ENCODE measurements around the gene VTA1. TPM values are rescaled to one million over a fixed set of nuclear protein-coding genes. Genes with fewer than 3 reads are reported as not detected.

Gene VTA1
- polyA plus RNA-seq, 3 donors = 15.9 to 97.3 (median 74.8) TPM

DNA sequence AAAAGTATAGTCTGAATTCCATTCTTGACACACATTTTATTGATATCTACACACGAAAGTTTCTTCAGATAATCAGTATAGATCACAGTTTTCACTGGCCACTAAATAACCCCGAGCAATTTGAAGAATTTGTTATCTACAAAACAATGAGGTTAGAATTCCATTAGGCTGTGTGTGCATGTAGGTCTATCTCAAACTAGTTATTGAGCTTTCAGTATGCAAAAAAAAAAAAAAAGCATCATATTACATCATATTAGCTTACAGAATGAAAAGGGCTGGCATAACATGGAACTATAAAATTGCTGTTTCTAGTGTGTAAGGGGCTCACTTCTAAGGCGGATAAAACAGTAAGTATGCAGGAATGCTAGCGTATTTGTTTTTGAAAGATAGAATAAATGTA lies 95.2 kb downstream of the VTA1 start:
- DNase-seq = no peak
- H3K27me3 Mint-ChIP-seq (ENCODE audit: low read depth in 3 of 3) = no peaks in the 10 kb centered on the region
- H3K4me3 ChIP-seq (replicated peaks in 1 of 3; ENCODE audit: low read depth in 2 of 3, low read length in 3 of 3) = no peak overlapping the region
- no peak overlapping the region for H3K27ac ChIP-seq (ENCODE audit: low read depth in 1 of 2, low read length in 2 of 2)
- no peaks in the 10 kb centered on the region for H4K20me1 ChIP-seq (ENCODE audit: insufficient read depth, low read length)
- TF ChIP-seq, protein P1, sequence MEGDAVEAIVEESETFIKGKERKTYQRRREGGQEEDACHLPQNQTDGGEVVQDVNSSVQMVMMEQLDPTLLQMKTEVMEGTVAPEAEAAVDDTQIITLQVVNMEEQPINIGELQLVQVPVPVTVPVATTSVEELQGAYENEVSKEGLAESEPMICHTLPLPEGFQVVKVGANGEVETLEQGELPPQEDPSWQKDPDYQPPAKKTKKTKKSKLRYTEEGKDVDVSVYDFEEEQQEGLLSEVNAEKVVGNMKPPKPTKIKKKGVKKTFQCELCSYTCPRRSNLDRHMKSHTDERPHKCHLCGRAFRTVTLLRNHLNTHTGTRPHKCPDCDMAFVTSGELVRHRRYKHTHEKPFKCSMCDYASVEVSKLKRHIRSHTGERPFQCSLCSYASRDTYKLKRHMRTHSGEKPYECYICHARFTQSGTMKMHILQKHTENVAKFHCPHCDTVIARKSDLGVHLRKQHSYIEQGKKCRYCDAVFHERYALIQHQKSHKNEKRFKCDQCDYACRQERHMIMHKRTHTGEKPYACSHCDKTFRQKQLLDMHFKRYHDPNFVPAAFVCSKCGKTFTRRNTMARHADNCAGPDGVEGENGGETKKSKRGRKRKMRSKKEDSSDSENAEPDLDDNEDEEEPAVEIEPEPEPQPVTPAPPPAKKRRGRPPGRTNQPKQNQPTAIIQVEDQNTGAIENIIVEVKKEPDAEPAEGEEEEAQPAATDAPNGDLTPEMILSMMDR (IDR thresholded peaks at IDR 0.05) = no peak
- H3K9me3 Mint-ChIP-seq = peaks cover 0 to 2% (median 0%) of the 10 kb centered on the region in 7 donors
- H3K27me3 ChIP-seq (ENCODE audit: control insufficient read depth in 2 of 2, insufficient read depth in 2 of 2, low read length in 2 of 2) = no peaks in the 10 kb centered on the region
- 80% methylated on average over 1 of the region's 4 CpGs for whole genome bisulfite sequencing (ENCODE audit: insufficient coverage)
- H3K4me3 Mint-ChIP-seq = no peak overlapping the region
- no peaks in the 10 kb centered on the region for H3K9me3 ChIP-seq (replicated peaks in 1 of 2; ENCODE audit: control insufficient read depth in 1 of 2, insufficient read depth in 1 of 2, low read length in 2 of 2)
- H3K4me1 ChIP-seq (ENCODE audit: control insufficient read depth in 1 of 2, insufficient read depth in 2 of 2, low read length in 2 of 2) = peaks cover 0 to 10% of the 10 kb centered on the region in 2 donors
- no peaks in the 10 kb centered on the region for H3K36me3 Mint-ChIP-seq
- no peak overlapping the region for H3K9ac ChIP-seq (ENCODE audit: insufficient read depth, low read length, poor library complexity, severe bottlenecking)
- H3K79me2 ChIP-seq (ENCODE audit: insufficient read depth, low read length) = no peaks in the 10 kb centered on the region
- no peak overlapping the region for H3K27ac Mint-ChIP-seq
- no peak overlapping the region for H2AFZ ChIP-seq (ENCODE audit: insufficient read depth, low read depth, low read length, poor library complexity, severe bottlenecking)
- H3K36me3 ChIP-seq (replicated peaks in 1 of 2; ENCODE audit: control insufficient read depth in 1 of 2, insufficient read depth in 2 of 2, low read length in 2 of 2) = no peaks in the 10 kb centered on the region
- intact Hi-C loops (cut with micrococcal nuclease) = no loop called here
- H3K4me1 Mint-ChIP-seq = peaks cover 6% of the 10 kb centered on the region
- no peak overlapping the region for H3K4me2 ChIP-seq (replicated peaks; ENCODE audit: extremely low read depth, low read length, poor library complexity, severe bottlenecking)

- intact Hi-C loops (cut with micrococcal nuclease) = no loop called here
- H3K9me3 Mint-ChIP-seq = peaks cover 0 to 2% (median 0%) of the 10 kb centered on the region in 7 donors
Measured at GRCh38 chr6:142246960-142247359, 99.9 kb downstream of the VTA1 start.

More at GRCh38 chr6:142246960-142247359, 99.9 kb downstream of the VTA1 start:
- 90% methylated on average over 3 of the region's 6 CpGs for WGBS (ENCODE audit: insufficient coverage)
- no peaks in the 10 kb centered on the region for H4K20me1 ChIP-seq (ENCODE audit: insufficient read depth, low read length)
- no peaks in the 10 kb centered on the region for H3K36me3 ChIP-seq (replicated peaks in 1 of 2; ENCODE audit: control insufficient read depth in 1 of 2, insufficient read depth in 2 of 2, low read length in 2 of 2)
- no peaks in the 10 kb centered on the region for H3K9me3 ChIP-seq (replicated peaks in 1 of 2; ENCODE audit: control insufficient read depth in 1 of 2, insufficient read depth in 1 of 2, low read length in 2 of 2)
- no peak overlapping the region for H3K4me3 Mint-ChIP-seq
- no peaks in the 10 kb centered on the region for H3K27me3 ChIP-seq (ENCODE audit: control insufficient read depth in 2 of 2, insufficient read depth in 2 of 2, low read length in 2 of 2)
- no peaks in the 10 kb centered on the region for H3K36me3 Mint-ChIP-seq
- DNase-seq = no peak
- no peaks in the 10 kb centered on the region for H3K4me1 Mint-ChIP-seq
- H3K4me2 ChIP-seq (replicated peaks; ENCODE audit: extremely low read depth, low read length, poor library complexity, severe bottlenecking) = no peak overlapping the region
- H3K4me1 ChIP-seq (ENCODE audit: control insufficient read depth in 1 of 2, insufficient read depth in 2 of 2, low read length in 2 of 2) = no peaks in the 10 kb centered on the region
- H3K9ac ChIP-seq (ENCODE audit: insufficient read depth, low read length, poor library complexity, severe bottlenecking) = no peak overlapping the region
- no peak overlapping the region for H3K27ac ChIP-seq (ENCODE audit: low read depth in 1 of 2, low read length in 2 of 2)
- no peak overlapping the region for H2AFZ ChIP-seq (ENCODE audit: insufficient read depth, low read depth, low read length, poor library complexity, severe bottlenecking)
- no peak overlapping the region for H3K27ac Mint-ChIP-seq
- no peaks in the 10 kb centered on the region for H3K79me2 ChIP-seq (ENCODE audit: insufficient read depth, low read length)
- H3K4me3 ChIP-seq (replicated peaks in 1 of 3; ENCODE audit: low read depth in 2 of 3, low read length in 3 of 3) = no peak overlapping the region
- TF ChIP-seq, protein P1 (IDR thresholded peaks at IDR 0.05) = no peak
- H3K27me3 Mint-ChIP-seq (ENCODE audit: low read depth in 3 of 3) = no peaks in the 10 kb centered on the region
